H1 (cell line): ENCODE data around the gene PIGS. TPM values are rescaled to one million over a fixed set of nuclear protein-coding genes. Genes with fewer than 3 reads are reported as not detected.

Source experiments
- CTCF ChIA-PET: fragments of 300-600 bp; sonication (Branson Sonifier 250); formaldehyde crosslinking; loops from one replicate; lab custom pipeline; 2021; ENCODE audit not compliant: partially characterized antibody; lab: Charles Lee
- POLR2A ChIA-PET: fragments of 300-600 bp; sonication (Branson Sonifier 250); formaldehyde crosslinking; loops from one replicate; lab custom pipeline; 2021; ENCODE audit warnings: inconsistent platforms; ENCODE audit not compliant: partially characterized antibody; lab: Charles Lee
- DNase-seq, 2 experiments: peaks; one replicate each; pipeline versions ENCODE4 v3.0.0 to v3.0.0-alpha.2; 2010 to 2022; ENCODE audit warnings: low spot score in 2 of 2, low read depth in 1 of 2, mixed read lengths in 1 of 2
- FAIRE-seq: peaks from 2 replicates; lab custom pipeline; 2011; peaks lifted over from hg19 to GRCh38; lab: Jason Lieb, UNC
- H2AFZ ChIP-seq: 2 replicates; pipeline ENCODE4 v1.8.1; 2012; ENCODE audit warnings: low read length, inconsistent platforms
- H2AK5ac ChIP-seq: 2 replicates; pipeline ENCODE4 v1.6.1; 2013; ENCODE audit warnings: low read depth, low read length
- H2BK120ac ChIP-seq: replicated peaks from 2 replicates; pipeline ENCODE3; 2013; ENCODE audit warnings: low read depth, low read length, inconsistent platforms
- H2BK12ac ChIP-seq: 2 replicates; pipeline ENCODE4 v1.6.1; 2013; ENCODE audit warnings: low read depth, low read length
- H2BK15ac ChIP-seq: 2 replicates; pipeline ENCODE4 v1.6.1; 2013; ENCODE audit warnings: low read length
- H2BK20ac ChIP-seq: 2 replicates; pipeline ENCODE4 v1.6.1; 2013; ENCODE audit warnings: low read length
- H2BK5ac ChIP-seq: 2 replicates; pipeline ENCODE4 v1.6.1; 2013; ENCODE audit warnings: low read depth, low read length
- H3K14ac ChIP-seq: 2 replicates; pipeline ENCODE4 v1.6.1; 2013; ENCODE audit warnings: inconsistent platforms; ENCODE audit not compliant: insufficient read length
- H3K18ac ChIP-seq: 2 replicates; pipeline ENCODE4 v1.6.1; 2013; ENCODE audit warnings: low read length; ENCODE audit errors: extremely low read depth
- H3K23ac ChIP-seq: 2 replicates; pipeline ENCODE4 v1.6.1; 2013; ENCODE audit warnings: inconsistent platforms; ENCODE audit not compliant: insufficient read length
- H3K23me2 ChIP-seq: 2 replicates; pipeline ENCODE4 v1.6.1; 2013; ENCODE audit warnings: low read depth, low read length
- H3K27ac ChIP-seq: 2 replicates; pipeline ENCODE4 v1.6.1; 2011; ENCODE audit warnings: low read depth, low read length, inconsistent platforms
- H3K27me3 ChIP-seq, 4 experiments: replicated peaks in 1 of 4; 1 replicate in 1 of 4; 2 replicates in 3 of 4; pipeline versions ENCODE4 v1.6.1 to v1.8.1; 2011 to 2013; ENCODE audit warnings: low read length in 3 of 4, mild to moderate bottlenecking in 3 of 4, inconsistent platforms in 2 of 4, mixed read lengths in 2 of 4, moderate library complexity in 1 of 4; ENCODE audit not compliant: control insufficient read depth in 3 of 4, insufficient read depth in 3 of 4; ENCODE audit errors: extremely low read depth in 1 of 4
- H3K36me3 ChIP-seq, 4 experiments: 2 replicates each; pipeline versions ENCODE4 v1.6.1 to v1.8.1; 2011 to 2013; ENCODE audit warnings: mild to moderate bottlenecking in 4 of 4, low read length in 3 of 4, moderate library complexity in 2 of 4, control low read depth in 1 of 4, inconsistent platforms in 1 of 4; ENCODE audit not compliant: insufficient read depth in 4 of 4, control insufficient read depth in 2 of 4
- H3K4ac ChIP-seq: replicated peaks from 2 replicates; pipeline ENCODE3; 2013; ENCODE audit warnings: low read length, low read depth, mixed read lengths, inconsistent platforms; ENCODE audit not compliant: insufficient read length
- H3K4me1 ChIP-seq, 4 experiments: replicated peaks in 1 of 4; 1 replicate in 1 of 4; 2 replicates in 3 of 4; pipeline versions ENCODE4 v1.6.1 to v1.8.1; 2011 to 2013; ENCODE audit warnings: low read length in 3 of 4, inconsistent platforms in 2 of 4, mixed read lengths in 1 of 4; ENCODE audit not compliant: insufficient read depth in 4 of 4, control insufficient read depth in 3 of 4
- H3K4me2 ChIP-seq, 2 experiments: 2 replicates each; pipeline versions ENCODE4 v1.6.1 to v1.8.1; 2011 to 2013; ENCODE audit warnings: low read depth in 2 of 2, low read length in 2 of 2, control low read depth in 1 of 2, inconsistent platforms in 1 of 2, mild to moderate bottlenecking in 1 of 2; ENCODE audit not compliant: insufficient read depth in 1 of 2
- H3K4me3 ChIP-seq, 4 experiments: fragments of 200-600, 300-600 bp in 1 of 4; sonication (generic), shearing (Covaris generic), sonication (Bioruptor Twin) in 1 of 4; 2 replicates each; pipeline versions ENCODE4 v1.5.1 to v1.8.1; 2011 to 2016; ENCODE audit warnings: low read length in 4 of 4, low read depth in 3 of 4, control low read depth in 2 of 4, inconsistent platforms in 2 of 4, mild to moderate bottlenecking in 2 of 4, mixed read lengths in 1 of 4, moderate library complexity in 1 of 4; ENCODE audit not compliant: insufficient read depth in 2 of 4; ENCODE audit errors: extremely low read depth in 1 of 4
- H3K56ac ChIP-seq: replicated peaks from 2 replicates; pipeline ENCODE3; 2013; ENCODE audit warnings: low read depth, mild to moderate bottlenecking, mixed read lengths, low read length, inconsistent platforms; ENCODE audit not compliant: insufficient read length
- H3K79me1 ChIP-seq: 2 replicates; pipeline ENCODE4 v1.6.1; 2013; ENCODE audit warnings: low read depth, low read length, control low read depth
- H3K79me2 ChIP-seq, 2 experiments: 2 replicates each; pipeline versions ENCODE4 v1.6.1 to v1.8.1; 2012 to 2013; ENCODE audit warnings: low read length in 2 of 2, mild to moderate bottlenecking in 2 of 2, inconsistent platforms in 1 of 2; ENCODE audit not compliant: insufficient read depth in 2 of 2, control insufficient read depth in 1 of 2
- H3K9ac ChIP-seq, 4 experiments: replicated peaks in 1 of 4; 1 replicate in 1 of 4; 2 replicates in 3 of 4; pipeline versions ENCODE4 v1.6.1 to v1.8.1; 2011 to 2013; ENCODE audit warnings: low read depth in 3 of 4, low read length in 3 of 4, control low read depth in 2 of 4, mild to moderate bottlenecking in 2 of 4, moderate library complexity in 2 of 4, inconsistent platforms in 1 of 4; ENCODE audit errors: extremely low read depth in 1 of 4
- H3K9me3 ChIP-seq, 2 experiments: 2 replicates each; pipeline versions ENCODE4 v1.6.1 to v1.8.1; 2012 to 2013; ENCODE audit warnings: mild to moderate bottlenecking in 2 of 2, moderate library complexity in 2 of 2, control low read depth in 1 of 2, inconsistent platforms in 1 of 2, low read depth in 1 of 2, low read length in 1 of 2, mixed read lengths in 1 of 2; ENCODE audit not compliant: insufficient read depth in 2 of 2
- H4K20me1 ChIP-seq, 2 experiments: replicated peaks in 1 of 2; 2 replicates each; pipeline versions ENCODE3 to v1.8.1; 2011 to 2013; ENCODE audit warnings: inconsistent platforms in 2 of 2, low read length in 2 of 2, mild to moderate bottlenecking in 1 of 2; ENCODE audit not compliant: insufficient read depth in 2 of 2, control insufficient read depth in 1 of 2
- H4K5ac ChIP-seq: 2 replicates; pipeline ENCODE4 v1.6.1; 2013; ENCODE audit warnings: low read length, low read depth, mixed read lengths, inconsistent platforms; ENCODE audit not compliant: insufficient read length
- H4K8ac ChIP-seq: 2 replicates; pipeline ENCODE4 v1.8.0; 2013; ENCODE audit warnings: mild to moderate bottlenecking, moderate library complexity, low read length, inconsistent platforms; ENCODE audit not compliant: insufficient read depth; ENCODE audit errors: extremely low read depth
- H4K91ac ChIP-seq: replicated peaks from 2 replicates; pipeline ENCODE3; 2013; ENCODE audit warnings: low read length, mixed read lengths, inconsistent platforms; ENCODE audit not compliant: insufficient read length
- BACH1 ChIP-seq: IDR thresholded peaks from 2 replicates; pipeline ENCODE4 v1.6.1; 2012; ENCODE audit warnings: low read length, improper control_type of control experiment
- CEBPB ChIP-seq: IDR thresholded peaks from 2 replicates; pipeline ENCODE4 v1.6.1; 2012; ENCODE audit warnings: low read depth, low read length
- CREB1 ChIP-seq: IDR thresholded peaks from 2 replicates; pipeline ENCODE4 v1.6.1; 2012; ENCODE audit warnings: inconsistent platforms
- RFX5 ChIP-seq: IDR thresholded peaks from 2 replicates; pipeline ENCODE4 v1.6.1; 2011; ENCODE audit warnings: low read depth, low read length, improper control_type of control experiment, borderline replicate concordance
- SP2 ChIP-seq: IDR thresholded peaks from 2 replicates; pipeline ENCODE4 v1.6.1; 2012; ENCODE audit warnings: mild to moderate bottlenecking, low read length, inconsistent platforms
- YY1 ChIP-seq: IDR thresholded peaks from 2 replicates; pipeline ENCODE4 v1.6.1; 2011; ENCODE audit warnings: low read depth, mild to moderate bottlenecking, low read length
- ZNF274 ChIP-seq: IDR thresholded peaks from 2 replicates; pipeline ENCODE4 v1.7.0; 2012; ENCODE audit warnings: low read length, borderline replicate concordance; ENCODE audit errors: extremely low read depth
- WGBS, 2 experiments: shearing (Covaris generic) in 1 of 2; methylation state at CpG; one replicate each; pipeline versions ENCODE4 v1.1.6 to v1.1.7; 2013 to 2015; ENCODE audit warnings: low lambda C conversion rate in 2 of 2, mixed read lengths in 2 of 2, inconsistent platforms in 1 of 2, low coverage in 1 of 2, missing lambda C conversion rate in 1 of 2; ENCODE audit not compliant: insufficient replicate concordance in 2 of 2, insufficient coverage in 1 of 2, insufficient read length in 1 of 2; ENCODE audit errors: extremely low coverage in 1 of 2, missing lambda C conversion rate in 1 of 2; 5-methylcytosine and 5-hydroxymethylcytosine counted together
- polyA plus RNA-seq, 7 experiments: library from polyadenylated mRNA; depleted of rRNA in 3 of 7; stranded (reverse) in 5 of 7; unstranded in 2 of 7; fragments of >200 nt in 5 of 7; fragments of 200-250 nt in 2 of 7; gene quantifications; 1 replicate in 5 of 7; 2 replicates in 1 of 7; 4 replicates in 1 of 7; pipeline versions ENCODE4 v1.2.1 to v1.2.3, GENCODE V29; 2011 to 2013; ENCODE audit warnings: missing spikeins in 2 of 7, mixed read lengths in 2 of 7
- total RNA-seq: library from RNA; stranded (reverse); fragmentation: NEBNext Ultra II Directional; extraction: Animal tissue kit (Norgen Biotek cat#: 25700); gene quantifications from 2 replicates; pipeline ENCODE4 v1.2.1, GENCODE V29; 2021
- TF ChIP-seq, protein P1 (sequence below): IDR thresholded peaks from 2 replicates; pipeline ENCODE4 v1.6.1; 2012; ENCODE audit warnings: inconsistent platforms

PIGS gene
- total and polyA plus RNA-seq, 2 of the 8 experiments (the other 6 are each of a cell fraction or from before 2014, with no cell fraction given), result 44.3 to 50.6 TPM

DNA sequence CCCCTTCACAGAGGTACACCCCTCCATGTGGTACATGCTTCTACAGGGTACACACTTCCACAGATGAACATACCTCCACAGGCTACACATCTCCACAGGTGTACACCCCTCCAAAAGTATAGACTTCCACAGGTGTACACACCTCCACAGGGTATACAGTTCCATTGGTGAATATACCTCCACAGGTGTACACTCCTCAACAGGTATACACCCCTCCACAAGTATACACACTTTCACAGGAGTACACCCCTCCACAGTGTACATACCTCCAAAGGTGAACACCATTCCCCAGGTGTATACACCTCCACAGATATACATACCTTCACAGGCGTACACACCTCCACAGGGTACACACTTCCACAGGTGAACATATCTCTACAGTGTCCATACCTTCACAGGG lies 55.8 kb downstream of the PIGS start:
- DNase-seq (no peak), FAIRE-seq (no peak)
- ChIA-PET POLR2A (no interaction called here), CTCF (no interaction called here)
- Histone ChIP-seq H3K23ac (no peak overlapping the region), H3K4me3 (no peak overlapping the region), H4K5ac (no peak overlapping the region), H2AFZ (no peak overlapping the region), H3K79me1 (no peaks in the 10 kb centered on the region), H2BK20ac (no peak overlapping the region), H2BK12ac (no peak overlapping the region), H3K4me2 (no peak overlapping the region), H3K9me3 (no peaks in the 10 kb centered on the region), H4K20me1 (no peaks in the 10 kb centered on the region), H3K4me1 (no peaks in the 10 kb centered on the region), H3K18ac (no peak overlapping the region), H3K36me3 (no peaks in the 10 kb centered on the region), H4K8ac (no peak overlapping the region), H3K9ac (no peak overlapping the region), H3K14ac (no peak overlapping the region), H3K79me2 (no peaks in the 10 kb centered on the region), H3K56ac (no peak overlapping the region), H3K4ac (no peak overlapping the region), H2BK5ac (no peak overlapping the region), H3K23me2 (no peaks in the 10 kb centered on the region), H2BK15ac (no peak overlapping the region), H3K27ac (no peak overlapping the region), H4K91ac (no peak overlapping the region), H2AK5ac (no peak overlapping the region), H3K27me3 (no peaks in the 10 kb centered on the region), H2BK120ac (no peak overlapping the region)
- TF ChIP-seq CREB1 (no peak), BACH1 (no peak), SP2 (no peak), YY1 (no peak), CEBPB (no peak), ZNF274 (no peak), RFX5 (no peak)
- TF ChIP-seq, protein P1, sequence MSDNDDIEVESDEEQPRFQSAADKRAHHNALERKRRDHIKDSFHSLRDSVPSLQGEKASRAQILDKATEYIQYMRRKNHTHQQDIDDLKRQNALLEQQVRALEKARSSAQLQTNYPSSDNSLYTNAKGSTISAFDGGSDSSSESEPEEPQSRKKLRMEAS, result no peak
- WGBS, 2 experiments, result 86% methylated on average over 1 of the region's 1 CpG; no CpG with 5 or more reads in 1 of the 2 experiments
